Fibroblast of villous mesenchyme (primary cell): ENCODE data around the gene CCDC110. TPM values are rescaled to one million over a fixed set of nuclear protein-coding genes. Genes with fewer than 3 reads are reported as not detected.
"Not testable (repeated sequence)": the region's sequence is repeated elsewhere in the genome, so short reads cannot be mapped to it uniquely, and the experiment has no call there.

Source experiments
- DNase-seq: peaks from one replicate; pipeline ENCODE4 v3.0.0-alpha.2; 2010; ENCODE audit warnings: low read depth
- H3K4me3 ChIP-seq: 2 replicates; pipeline ENCODE4 v1.5.1; 2011; ENCODE audit warnings: low read depth, mild to moderate bottlenecking, low read length
- CTCF ChIP-seq: IDR thresholded peaks from 2 replicates; pipeline ENCODE4 v1.5.1; 2012; ENCODE audit warnings: low read depth, mild to moderate bottlenecking, low read length; ENCODE audit not compliant: insufficient read depth
- total RNA-seq: library from RNA; depleted of rRNA; stranded (reverse); fragments of >200 nt; gene quantifications from 2 replicates; pipeline ENCODE4 v1.2.3, GENCODE V29; 2012

The CCDC110 gene
- total RNA-seq, 1 donor = 0.43 TPM

- H3K4me3 ChIP-seq = no peak overlapping the region
- DNase-seq = peak; percentile 87
- no peak for TF ChIP-seq CTCF
Observed at GRCh38 chr4:185513489-185514181, 42.1 kb upstream of the CCDC110 start.

DNA sequence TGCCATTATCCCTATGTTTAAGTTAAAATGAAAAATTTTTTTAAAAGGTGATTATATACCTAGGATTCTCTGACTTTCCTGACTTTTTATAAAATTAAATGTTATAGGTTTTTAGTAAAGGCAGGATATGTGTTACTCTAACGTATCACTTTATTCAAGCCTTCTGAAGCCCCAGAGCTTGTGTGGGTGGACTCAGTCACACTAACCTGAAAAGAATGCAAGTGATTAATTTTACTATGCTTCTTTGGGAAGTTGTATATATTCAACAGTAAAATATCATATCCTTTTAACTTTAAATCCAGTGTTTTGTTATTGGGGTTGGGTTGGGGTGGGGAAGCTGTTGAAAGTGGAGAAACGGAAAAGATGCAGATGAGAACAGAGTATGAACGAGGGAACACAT, 41.0 kb upstream of the CCDC110 start:
- H3K4me3 ChIP-seq = no peak overlapping the region
- no peak for TF ChIP-seq CTCF
- peak; percentile 49 for DNase-seq

- not testable (repeated sequence) for DNase-seq, H3K4me3 ChIP-seq
Observed at GRCh38 chr4:185511243-185511642, 39.7 kb upstream of the CCDC110 start.

- no peak overlapping the region for H3K4me3 ChIP-seq
- no peak for TF ChIP-seq CTCF
- no peak for DNase-seq
Observed at GRCh38 chr4:185510806-185511205, 39.3 kb upstream of the CCDC110 start.

DNA sequence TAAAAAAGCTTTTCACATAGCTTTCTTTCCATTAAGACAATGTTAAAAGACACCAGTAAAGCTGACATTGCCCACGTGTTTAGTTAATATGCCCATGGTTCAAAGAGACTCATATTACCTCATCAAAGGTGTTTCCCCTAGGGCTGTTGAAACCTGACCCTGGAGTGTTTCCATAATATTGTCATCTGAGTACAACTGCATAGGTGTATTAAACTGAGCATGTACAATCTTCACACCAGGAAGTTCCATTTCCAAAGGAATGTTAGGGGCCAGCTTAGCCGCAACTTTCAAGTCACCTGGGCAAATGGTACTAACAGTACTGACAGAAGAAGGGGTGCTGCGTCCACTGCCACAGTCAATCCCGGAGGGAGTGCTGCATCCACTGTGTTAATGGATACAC, 36.6 kb upstream of the CCDC110 start:
- H3K4me3 ChIP-seq = no peak overlapping the region
- TF ChIP-seq CTCF = no peak
- no peak for DNase-seq

DNA sequence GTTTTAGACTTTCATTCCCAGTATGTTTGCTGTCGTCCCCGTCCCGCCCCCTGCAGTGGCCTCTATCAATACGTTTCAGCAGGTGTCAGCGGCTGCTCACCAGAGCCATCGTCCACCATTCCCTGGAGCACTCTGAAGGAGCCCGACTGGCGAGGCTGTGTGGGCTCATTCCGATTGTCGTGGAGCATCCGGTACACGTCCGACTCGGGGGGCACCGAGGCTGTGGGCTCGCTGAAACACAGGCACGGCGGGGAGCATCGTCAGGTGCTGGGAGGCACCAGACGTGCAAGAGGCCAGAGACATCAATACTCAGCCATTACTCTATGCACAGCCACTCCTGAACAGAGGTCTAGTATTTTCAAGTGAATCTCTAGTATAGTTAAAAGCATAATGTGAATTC, 34.9 kb upstream of the CCDC110 start:
- no peak for TF ChIP-seq CTCF
- DNase-seq = no peak

GRCh38 chr4:185504098-185505047, 32.8 kb upstream of the CCDC110 start:
- no peak for TF ChIP-seq CTCF
- H3K4me3 ChIP-seq = peak overlapping the region; percentile 58
- DNase-seq = peak; percentile 88

More for the DNA sequence above, 34.9 kb upstream of the CCDC110 start:
- no peak overlapping the region for H3K4me3 ChIP-seq
